Glutamatergic neuron (in vitro differentiated cells): Measurements from ENCODE around the gene BCOR. TPM values are rescaled to one million over a fixed set of nuclear protein-coding genes. Genes with fewer than 3 reads are reported as not detected.

Experiments
- DNase-seq: peaks from one replicate; pipeline ENCODE4 v3.0.0; 2022
- H3K27ac Mint-ChIP-seq: one replicate; pipeline ENCODE4 v1.8.0; 2020; ENCODE audit warnings: mild to moderate bottlenecking, mixed read lengths, inconsistent platforms; ENCODE audit not compliant: unreplicated experiment
- H3K27me3 Mint-ChIP-seq: one replicate; pipeline ENCODE4 v1.8.0; 2020; ENCODE audit warnings: mild to moderate bottlenecking, moderate library complexity, mixed read lengths, inconsistent platforms; ENCODE audit not compliant: unreplicated experiment
- H3K36me3 Mint-ChIP-seq: one replicate; pipeline ENCODE4 v1.8.0; 2020; ENCODE audit warnings: mild to moderate bottlenecking, mixed read lengths, inconsistent platforms; ENCODE audit not compliant: unreplicated experiment
- H3K4me1 Mint-ChIP-seq: one replicate; pipeline ENCODE4 v1.8.0; 2020; ENCODE audit warnings: mild to moderate bottlenecking, low read depth, mixed read lengths, inconsistent platforms; ENCODE audit not compliant: unreplicated experiment
- H3K4me3 Mint-ChIP-seq: one replicate; pipeline ENCODE4 v1.8.0; 2020; ENCODE audit warnings: mild to moderate bottlenecking, mixed read lengths, inconsistent platforms; ENCODE audit not compliant: unreplicated experiment
- H3K9me3 Mint-ChIP-seq: one replicate; pipeline ENCODE4 v1.8.0; 2020; ENCODE audit warnings: mild to moderate bottlenecking, moderate library complexity, mixed read lengths, inconsistent platforms; ENCODE audit not compliant: unreplicated experiment
- CTCF ChIP-seq: fragments of 200-600 bp; sonication (generic); IDR thresholded peaks from one replicate; pipeline ENCODE4 v1.5.0; 2021; ENCODE audit not compliant: partially characterized antibody, unreplicated experiment
- total RNA-seq: library from RNA; stranded (reverse); fragmentation: NEBNext Ultra II Directional; extraction: Animal tissue kit (Norgen Biotek cat#: 25700); gene quantifications from one replicate; pipeline ENCODE4 v1.2.1, GENCODE V29; 2021; ENCODE audit not compliant: unreplicated experiment

The BCOR gene
- total RNA-seq, 1 donor from 2014 or later = 59.0 TPM

GRCh38 chrX:40050532-40050931 lies 47.2 kb downstream of the BCOR start:
- H3K27me3 Mint-ChIP-seq = no peaks in the 10 kb centered on the region
- TF ChIP-seq CTCF = no peak
- H3K9me3 Mint-ChIP-seq = peaks cover 9% of the 10 kb centered on the region

GRCh38 chrX:40049084-40049641 lies 48.6 kb downstream of the BCOR start:
- peaks cover 9% of the 10 kb centered on the region for H3K9me3 Mint-ChIP-seq
- no peak for DNase-seq
- no peak overlapping the region for H3K4me3 Mint-ChIP-seq
- no peak for TF ChIP-seq CTCF
- H3K27ac Mint-ChIP-seq = no peak overlapping the region
- no peaks in the 10 kb centered on the region for H3K27me3 Mint-ChIP-seq
- H3K36me3 Mint-ChIP-seq = peaks cover 56% of the 10 kb centered on the region
- no peaks in the 10 kb centered on the region for H3K4me1 Mint-ChIP-seq

More at GRCh38 chrX:40050532-40050931, 47.2 kb downstream of the BCOR start:
- Mint-ChIP-seq H3K4me1 (no peaks in the 10 kb centered on the region), H3K27ac (no peak overlapping the region), H3K4me3 (no peak overlapping the region), H3K36me3 (peaks cover 58% of the 10 kb centered on the region)
- no peak for DNase-seq

DNA sequence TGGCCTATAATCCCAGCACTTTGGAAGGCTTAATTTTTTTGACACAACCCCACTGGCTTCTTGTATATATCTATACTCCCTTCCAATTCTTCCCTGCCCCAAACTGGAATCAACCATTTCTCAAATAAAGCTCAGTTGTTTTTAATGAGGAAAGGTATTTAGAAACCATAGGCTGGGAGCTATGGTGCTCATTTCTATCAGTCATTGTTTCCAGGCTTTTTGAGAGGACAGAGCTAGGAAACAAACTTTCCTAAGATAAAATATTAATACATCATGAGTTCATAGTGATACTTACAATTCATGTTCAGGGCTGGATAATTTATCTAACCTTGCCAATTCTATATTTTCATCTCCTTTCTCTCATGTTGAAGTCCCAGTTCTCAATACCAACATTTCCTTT lies 50.3 kb downstream of the BCOR start:
- TF ChIP-seq CTCF = no peak
- DNase-seq = no peak
- no peak overlapping the region for H3K27ac Mint-ChIP-seq
- no peaks in the 10 kb centered on the region for H3K4me1 Mint-ChIP-seq
- peaks cover 8% of the 10 kb centered on the region for H3K9me3 Mint-ChIP-seq
- no peak overlapping the region for H3K4me3 Mint-ChIP-seq
- H3K36me3 Mint-ChIP-seq = peaks cover 46% of the 10 kb centered on the region
- no peaks in the 10 kb centered on the region for H3K27me3 Mint-ChIP-seq

GRCh38 chrX:40043895-40044294 lies 53.9 kb downstream of the BCOR start:
- H3K9me3 Mint-ChIP-seq = peaks cover 3% of the 10 kb centered on the region
- H3K4me3 Mint-ChIP-seq = no peak overlapping the region
- H3K27me3 Mint-ChIP-seq = no peaks in the 10 kb centered on the region
- no peak for TF ChIP-seq CTCF
- H3K36me3 Mint-ChIP-seq = peaks cover 16% of the 10 kb centered on the region
- H3K27ac Mint-ChIP-seq = no peak overlapping the region
- no peaks in the 10 kb centered on the region for H3K4me1 Mint-ChIP-seq
- no peak for DNase-seq

GRCh38 chrX:40041915-40042314 lies 55.8 kb downstream of the BCOR start:
- H3K9me3 Mint-ChIP-seq = no peaks in the 10 kb centered on the region
- no peak overlapping the region for H3K27ac Mint-ChIP-seq
- no peak overlapping the region for H3K4me3 Mint-ChIP-seq
- H3K4me1 Mint-ChIP-seq = no peaks in the 10 kb centered on the region
- no peak for DNase-seq
- H3K27me3 Mint-ChIP-seq = no peaks in the 10 kb centered on the region
- TF ChIP-seq CTCF = no peak
- H3K36me3 Mint-ChIP-seq = peaks cover 5% of the 10 kb centered on the region
